Measurements from ENCODE around the gene MTARC2. TPM values are rescaled to one million over a fixed set of nuclear protein-coding genes. Genes with fewer than 3 reads are reported as not detected.

Gene MTARC2
- total RNA-seq, 1 experiment from 2014 or later, result 16.5 TPM

GRCh38 chr1:220808345-220809186 is 60.4 kb downstream of the MTARC2 start:
- no TSS peak for BruUV-seq (replicated peaks)
- no peaks in the 10 kb centered on the region for H3K4me1 ChIP-seq
- ChIA-PET CTCF (interaction anchor here (0.6 kb wide), 1 partner anchor 11 kb away, joined by 3 read pairs; no protein-coding TSS in a partner anchor), POLR2A (no interaction called here)
- Mint-ChIP-seq H3K27me3 (ENCODE audit: insufficient read depth, unreplicated experiment) (no peaks in the 10 kb centered on the region), H3K4me1 (ENCODE audit: low read depth, unreplicated experiment) (no peaks in the 10 kb centered on the region), H3K36me3 (ENCODE audit: insufficient read depth, unreplicated experiment) (peaks cover 38% of the 10 kb centered on the region), H3K27ac (ENCODE audit: unreplicated experiment) (no peak overlapping the region), H3K4me3 (ENCODE audit: unreplicated experiment) (no peak overlapping the region), H3K9me3 (ENCODE audit: unreplicated experiment) (no peaks in the 10 kb centered on the region)
- H3K4me3 ChIP-seq (ENCODE audit: low read depth, low read length), result no peak overlapping the region
- H3K27me3 ChIP-seq (replicated peaks; ENCODE audit: control insufficient read depth, insufficient read depth, low read length), result no peaks in the 10 kb centered on the region
- TF ChIP-seq CTCF (IDR thresholded peaks at IDR 0.05; ENCODE audit: insufficient read depth in 1 of 2, low read depth in 1 of 2, low read length in 1 of 2, severe bottlenecking in 1 of 2, unreplicated experiment in 1 of 2), result no peak
- DNase-seq, result no peak
- no peaks in the 10 kb centered on the region for H3K9me3 ChIP-seq
- H3K36me3 ChIP-seq (ENCODE audit: control insufficient read depth, insufficient read depth, low read length), result peaks cover 7% of the 10 kb centered on the region
- intact Hi-C loops (cut with micrococcal nuclease; ENCODE audit: unreplicated experiment), result no loop called here

- POLR2A ChIA-PET, result no interaction called here
Observed at GRCh38 chr1:220809187-220809550, 61.0 kb downstream of the MTARC2 start.

GRCh38 chr1:220809704-220810103 is 61.6 kb downstream of the MTARC2 start:
- Mint-ChIP-seq H3K36me3 (ENCODE audit: insufficient read depth, unreplicated experiment) (peaks cover 33% of the 10 kb centered on the region), H3K27ac (ENCODE audit: unreplicated experiment) (no peak overlapping the region), H3K9me3 (ENCODE audit: unreplicated experiment) (no peaks in the 10 kb centered on the region), H3K4me3 (ENCODE audit: unreplicated experiment) (no peak overlapping the region), H3K4me1 (ENCODE audit: low read depth, unreplicated experiment) (no peaks in the 10 kb centered on the region), H3K27me3 (ENCODE audit: insufficient read depth, unreplicated experiment) (no peaks in the 10 kb centered on the region)
- BruUV-seq (replicated peaks), result no TSS peak
- no peak for DNase-seq
- no peak for TF ChIP-seq CTCF (IDR thresholded peaks at IDR 0.05; ENCODE audit: insufficient read depth in 1 of 2, low read depth in 1 of 2, low read length in 1 of 2, severe bottlenecking in 1 of 2, unreplicated experiment in 1 of 2)
- intact Hi-C loops (cut with micrococcal nuclease; ENCODE audit: unreplicated experiment), result loop anchor here (5.0 kb wide), 1 partner anchor 393 kb away; no protein-coding TSS in a partner anchor
- H3K4me1 ChIP-seq, result no peaks in the 10 kb centered on the region
- H3K36me3 ChIP-seq (ENCODE audit: control insufficient read depth, insufficient read depth, low read length), result peaks cover 7% of the 10 kb centered on the region
- no peaks in the 10 kb centered on the region for H3K27me3 ChIP-seq (replicated peaks; ENCODE audit: control insufficient read depth, insufficient read depth, low read length)
- no peaks in the 10 kb centered on the region for H3K9me3 ChIP-seq
- no peak overlapping the region for H3K4me3 ChIP-seq (ENCODE audit: low read depth, low read length)
- POLR2A ChIA-PET, result no interaction called here
- CTCF ChIA-PET, result interaction anchor here (0.6 to 1.3 kb wide), 2 partner anchors 38 to 514 kb away, joined by 3 to 9 read pairs; no protein-coding TSS in a partner anchor

More at GRCh38 chr1:220809187-220809550, 61.0 kb downstream of the MTARC2 start:
- Mint-ChIP-seq H3K27ac (ENCODE audit: unreplicated experiment) (no peak overlapping the region), H3K36me3 (ENCODE audit: insufficient read depth, unreplicated experiment) (peaks cover 33% of the 10 kb centered on the region), H3K9me3 (ENCODE audit: unreplicated experiment) (no peaks in the 10 kb centered on the region), H3K4me3 (ENCODE audit: unreplicated experiment) (no peak overlapping the region), H3K27me3 (ENCODE audit: insufficient read depth, unreplicated experiment) (no peaks in the 10 kb centered on the region), H3K4me1 (ENCODE audit: low read depth, unreplicated experiment) (no peaks in the 10 kb centered on the region)
- intact Hi-C loops (cut with micrococcal nuclease; ENCODE audit: unreplicated experiment), result no loop called here
- CTCF ChIA-PET, result interaction anchor here (0.6 kb wide), 1 partner anchor 10 kb away, joined by 3 read pairs; no protein-coding TSS in a partner anchor
- Histone ChIP-seq H3K4me3 (ENCODE audit: low read depth, low read length) (no peak overlapping the region), H3K9me3 (no peaks in the 10 kb centered on the region), H3K36me3 (ENCODE audit: control insufficient read depth, insufficient read depth, low read length) (peaks cover 7% of the 10 kb centered on the region), H3K27me3 (replicated peaks; ENCODE audit: control insufficient read depth, insufficient read depth, low read length) (no peaks in the 10 kb centered on the region), H3K4me1 (no peaks in the 10 kb centered on the region)
- BruUV-seq (replicated peaks), result no TSS peak
- no peak for TF ChIP-seq CTCF (IDR thresholded peaks at IDR 0.05; ENCODE audit: insufficient read depth in 1 of 2, low read depth in 1 of 2, low read length in 1 of 2, severe bottlenecking in 1 of 2, unreplicated experiment in 1 of 2)
- DNase-seq, result no peak

Data from Caco-2 (cell line).